Measurements from ENCODE around the gene ERI2. TPM values are rescaled to one million over a fixed set of nuclear protein-coding genes. Genes with fewer than 3 reads are reported as not detected.
A peak's percentile ranks its signal among the peaks of the same experiment; 100 is the strongest.

ERI2 gene
- total RNA-seq, 2 experiments from 2014 or later: 12.5 to 17.3 TPM

GRCh38 chr16:20755238-20755637, 51.0 kb downstream of the ERI2 start:
- peaks cover 2% of the 10 kb centered on the region for H3K9me3 Mint-ChIP-seq
- no peaks in the 10 kb centered on the region for H3K4me1 Mint-ChIP-seq
- no peak for DNase-seq
- H3K27ac Mint-ChIP-seq: no peak overlapping the region
- H3K36me3 Mint-ChIP-seq (ENCODE audit: low read depth): no peaks in the 10 kb centered on the region
- CTCF ChIA-PET: interaction anchor here (0.6 kb wide), 1 partner anchor 48 kb away, joined by 4 read pairs; no protein-coding TSS in a partner anchor
- POLR2A ChIA-PET: no interaction called here
- no peak overlapping the region for H3K4me3 Mint-ChIP-seq
- peaks cover 20% of the 10 kb centered on the region for H3K27me3 Mint-ChIP-seq

DNA sequence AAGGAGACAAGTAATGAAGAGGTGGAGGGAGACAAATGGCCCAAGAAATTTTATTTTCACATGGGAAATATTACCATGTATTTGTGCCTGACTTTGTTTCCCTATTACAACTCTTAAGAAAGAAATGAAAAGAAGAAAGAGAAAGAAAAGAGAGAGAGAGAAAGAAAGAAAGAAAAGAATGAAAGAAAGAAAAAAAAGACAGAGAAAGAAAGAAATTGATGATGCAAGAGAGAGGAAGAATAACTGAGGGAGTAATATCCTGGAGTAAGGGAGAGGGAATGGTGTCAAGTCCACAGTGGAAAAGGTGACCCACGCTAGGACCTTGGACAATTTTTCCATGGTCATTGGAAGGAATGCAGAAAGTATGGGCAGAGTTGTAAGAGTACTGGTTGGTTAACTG, 52.5 kb downstream of the ERI2 start:
- CTCF ChIA-PET: no interaction called here
- Mint-ChIP-seq H3K4me1 (no peaks in the 10 kb centered on the region), H3K27me3 (peaks cover 20% of the 10 kb centered on the region), H3K36me3 (ENCODE audit: low read depth) (no peaks in the 10 kb centered on the region), H3K27ac (peak overlapping the region; percentile 36), H3K9me3 (no peaks in the 10 kb centered on the region), H3K4me3 (no peak overlapping the region)
- POLR2A ChIA-PET: no interaction called here
- DNase-seq: no peak

GRCh38 chr16:20750558-20750957, 55.7 kb downstream of the ERI2 start:
- ChIA-PET CTCF (no interaction called here), POLR2A (no interaction called here)
- H3K9me3 Mint-ChIP-seq: peaks cover 10% of the 10 kb centered on the region
- DNase-seq: no peak
- H3K4me1 Mint-ChIP-seq: no peaks in the 10 kb centered on the region
- H3K4me3 Mint-ChIP-seq: no peak overlapping the region
- no peak overlapping the region for H3K27ac Mint-ChIP-seq
- peaks cover 20% of the 10 kb centered on the region for H3K27me3 Mint-ChIP-seq
- peaks cover 5% of the 10 kb centered on the region for H3K36me3 Mint-ChIP-seq (ENCODE audit: low read depth)

DNA sequence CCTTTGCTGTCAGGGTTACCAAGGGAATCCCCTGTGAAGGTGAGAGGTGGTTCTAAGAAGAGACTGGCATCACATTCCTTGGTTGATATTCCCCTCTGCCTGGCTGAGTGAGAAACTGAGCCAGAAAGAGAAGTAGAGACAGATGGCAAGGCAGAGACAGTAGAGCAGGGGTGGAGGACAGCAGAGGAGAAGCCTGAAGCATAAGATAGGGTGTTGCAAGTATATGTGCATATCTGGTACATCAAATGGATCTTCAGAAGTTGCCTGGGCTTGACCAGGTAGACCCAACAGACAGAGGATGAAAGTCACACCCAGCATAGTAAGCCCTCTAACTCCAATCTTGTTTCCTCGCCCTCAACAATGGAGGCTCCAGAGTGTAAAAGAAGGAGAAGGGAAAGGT, 56.8 kb downstream of the ERI2 start:
- Mint-ChIP-seq H3K4me1 (no peaks in the 10 kb centered on the region), H3K36me3 (ENCODE audit: low read depth) (peaks cover 5% of the 10 kb centered on the region), H3K27me3 (peaks cover 15% of the 10 kb centered on the region)

GRCh38 chr16:20747030-20747816, 59.0 kb downstream of the ERI2 start:
- peaks cover 2% of the 10 kb centered on the region for H3K4me1 Mint-ChIP-seq
- H3K9me3 Mint-ChIP-seq: peaks cover 10% of the 10 kb centered on the region
- peaks cover 3% of the 10 kb centered on the region for H3K27me3 Mint-ChIP-seq
- no peak overlapping the region for H3K4me3 Mint-ChIP-seq
- no peak for DNase-seq
- H3K27ac Mint-ChIP-seq: no peak overlapping the region
- ChIA-PET CTCF (no interaction called here), POLR2A (no interaction called here)
- peaks cover 5% of the 10 kb centered on the region for H3K36me3 Mint-ChIP-seq (ENCODE audit: low read depth)

More for the DNA sequence above, 56.8 kb downstream of the ERI2 start:
- DNase-seq: no peak
- CTCF ChIA-PET: no interaction called here
- Mint-ChIP-seq H3K27ac (no peak overlapping the region), H3K9me3 (peaks cover 10% of the 10 kb centered on the region), H3K4me3 (no peak overlapping the region)
- POLR2A ChIA-PET: no interaction called here

DNA sequence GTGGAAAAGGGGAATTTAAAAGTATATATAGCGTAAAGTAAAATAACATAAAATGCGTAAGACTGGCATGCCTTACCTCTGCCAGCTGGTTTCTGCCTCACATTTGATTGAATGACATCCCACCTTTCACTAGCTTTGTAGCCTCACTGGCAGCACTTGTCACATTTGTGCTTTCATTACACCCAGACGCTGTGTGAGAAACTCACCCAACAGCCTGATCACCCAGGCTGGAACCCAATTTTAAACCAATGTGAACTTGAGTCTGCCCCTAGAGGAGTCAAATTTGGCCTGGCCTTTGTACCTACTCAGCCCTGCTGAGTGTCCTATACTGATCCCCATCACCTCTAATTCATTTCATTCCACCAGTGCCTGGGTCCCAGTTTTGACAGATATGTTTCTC, 59.8 kb downstream of the ERI2 start:
- H3K9me3 Mint-ChIP-seq: peaks cover 10% of the 10 kb centered on the region
- no peaks in the 10 kb centered on the region for H3K27me3 Mint-ChIP-seq
- no peak overlapping the region for H3K27ac Mint-ChIP-seq
- no peak overlapping the region for H3K4me3 Mint-ChIP-seq
- ChIA-PET POLR2A (no interaction called here), CTCF (no interaction called here)
- peaks cover 5% of the 10 kb centered on the region for H3K36me3 Mint-ChIP-seq (ENCODE audit: low read depth)
- no peak for DNase-seq
- H3K4me1 Mint-ChIP-seq: peaks cover 6% of the 10 kb centered on the region

Other genes with a start within 250 kb of the ERI2 start
- gene ACSM2B, start 230.1 kb downstream of the ERI2 start, total RNA-seq: not detected
- under 1 TPM; 0.20 to 0.23 TPM for gene ACSM1, start 108.8 kb downstream of the ERI2 start, total RNA-seq
- gene THUMPD1, start 64.7 kb downstream of the ERI2 start, total RNA-seq: 10 to 100 TPM; 42.9 to 43.1 TPM
- 1 to 10 TPM; 4.1 to 4.8 TPM for gene ACSM3, start 42.5 kb downstream of the ERI2 start, total RNA-seq
- 10 to 100 TPM in 1 of 2 experiments, 1 to 10 TPM in 1; 9.8 to 11.0 TPM for gene REXO5, start 55 bp upstream of the ERI2 start, total RNA-seq
- gene DCUN1D3, start 93.9 kb upstream of the ERI2 start, total RNA-seq: 10 to 100 TPM in 1 of 2 experiments, 1 to 10 TPM in 1; 9.9 to 10.8 TPM
- gene LYRM1, start 94.3 kb upstream of the ERI2 start, total RNA-seq: 10 to 100 TPM; 21.7 to 26.7 TPM